ENCODE results near the gene PAPPA.
A peak's percentile ranks its signal among the peaks of the same experiment; 100 is the strongest.

PAPPA gene

GRCh38 chr9:116411506-116411905, 257.9 kb downstream of the PAPPA start (continued):
- TF ChIP-seq ZNF280C (tag by site-specific recombination; IDR thresholded peaks at IDR 0.05): no peak
- no peak for TF ChIP-seq BCL6B (tag by site-specific recombination; IDR thresholded peaks at IDR 0.05)
- no peak for TF ChIP-seq EGR2 (tag by site-specific recombination; IDR thresholded peaks at IDR 0.05; ENCODE audit: low read depth)
- no peak for TF ChIP-seq ZNF704 (tag by site-specific recombination; IDR thresholded peaks at IDR 0.05)
- no peak for TF ChIP-seq RBAK (tag by site-specific recombination; IDR thresholded peaks at IDR 0.05)
- no peak for TF ChIP-seq ZEB2 (tag by site-specific recombination; IDR thresholded peaks at IDR 0.05)

- no peaks in the 10 kb centered on the region for H3K36me3 ChIP-seq (ENCODE audit: control insufficient read depth in 2 of 2, insufficient read depth in 1 of 2, low read length in 2 of 2)
- ChIA-PET POLR2A (no interaction called here), CTCF (interaction anchor here (0.7 kb wide), 1 partner anchor 265 kb away, joined by 3 read pairs; no protein-coding TSS in a partner anchor)
- H3K4me1 ChIP-seq (ENCODE audit: control insufficient read depth, insufficient read depth, low read length): no peaks in the 10 kb centered on the region
- no peak overlapping the region for H3K27ac ChIP-seq (ENCODE audit: extremely low read depth, low read depth, low read length)
- no peak overlapping the region for H3K4me3 ChIP-seq (ENCODE audit: low read depth, low read length)
- H3K9me3 ChIP-seq (ENCODE audit: control insufficient read depth, insufficient read depth, low read depth, low read length): no peaks in the 10 kb centered on the region
- no peak for TF ChIP-seq ZNF610 (tag by site-specific recombination; IDR thresholded peaks at IDR 0.05; ENCODE audit: borderline replicate concordance)
- no peak for TF ChIP-seq ZNF776 (tag by site-specific recombination; IDR thresholded peaks at IDR 0.05; ENCODE audit: borderline replicate concordance)
- TF ChIP-seq ZBTB20 (tag by site-specific recombination; IDR thresholded peaks at IDR 0.05): no peak
Observed at GRCh38 chr9:116414374-116414773, 260.8 kb downstream of the PAPPA start.

- H3K9me3 ChIP-seq (ENCODE audit: control insufficient read depth, insufficient read depth, low read depth, low read length): no peaks in the 10 kb centered on the region
- CTCF ChIA-PET: interaction anchor here (0.9 kb wide), 1 partner anchor 75 kb away, joined by 3 read pairs; no protein-coding TSS in a partner anchor
- TF ChIP-seq ZNF776 (tag by site-specific recombination; IDR thresholded peaks at IDR 0.05; ENCODE audit: borderline replicate concordance): no peak
- no peak for TF ChIP-seq ZFP37 (tag by site-specific recombination; IDR thresholded peaks at IDR 0.05)
- H3K27ac ChIP-seq (ENCODE audit: extremely low read depth, low read depth, low read length): no peak overlapping the region
- POLR2A ChIA-PET: interaction anchor here (0.6 kb wide), 1 partner anchor 18 kb away, joined by 5 read pairs; no protein-coding TSS in a partner anchor
- H3K36me3 ChIP-seq (ENCODE audit: control insufficient read depth in 2 of 2, insufficient read depth in 1 of 2, low read length in 2 of 2): no peaks in the 10 kb centered on the region
- H3K4me1 ChIP-seq (ENCODE audit: control insufficient read depth, insufficient read depth, low read length): no peaks in the 10 kb centered on the region
- no peak overlapping the region for H3K4me3 ChIP-seq (ENCODE audit: low read depth, low read length)
Observed at GRCh38 chr9:116416421-116416820, 262.8 kb downstream of the PAPPA start.

GRCh38 chr9:116417464-116417863, 263.9 kb downstream of the PAPPA start:
- Histone ChIP-seq H3K27ac (ENCODE audit: extremely low read depth, low read depth, low read length) (no peak overlapping the region), H3K4me3 (ENCODE audit: low read depth, low read length) (no peak overlapping the region), H3K4me1 (ENCODE audit: control insufficient read depth, insufficient read depth, low read length) (no peaks in the 10 kb centered on the region), H3K36me3 (ENCODE audit: control insufficient read depth in 2 of 2, insufficient read depth in 1 of 2, low read length in 2 of 2) (no peaks in the 10 kb centered on the region), H3K9me3 (ENCODE audit: control insufficient read depth, insufficient read depth, low read depth, low read length) (no peaks in the 10 kb centered on the region)
- CTCF ChIA-PET: interaction anchor here (0.9 kb wide), 1 partner anchor 74 kb away, joined by 3 read pairs; no protein-coding TSS in a partner anchor
- POLR2A ChIA-PET: no interaction called here
- TF ChIP-seq KLF17 (tag by site-specific recombination; IDR thresholded peaks at IDR 0.05) (no peak), ZNF623 (tag by site-specific recombination; IDR thresholded peaks at IDR 0.05) (no peak), ZNF837 (tag by site-specific recombination; IDR thresholded peaks at IDR 0.05) (no peak), ZNF362 (tag by site-specific recombination; IDR thresholded peaks at IDR 0.05) (no peak), ATF2 (tag by site-specific recombination; IDR thresholded peaks at IDR 0.05; ENCODE audit: low read depth) (peak; percentile 40; the same call in 1 of the 2 replicates), ZBTB20 (tag by site-specific recombination; IDR thresholded peaks at IDR 0.05) (peak; percentile 26), ZNF654 (tag by site-specific recombination; IDR thresholded peaks at IDR 0.05; ENCODE audit: low read depth) (no peak), ZNF529 (tag by site-specific recombination; IDR thresholded peaks at IDR 0.05; ENCODE audit: insufficient replicate concordance) (no peak), KLF7 (tag by site-specific recombination; IDR thresholded peaks at IDR 0.05; ENCODE audit: borderline replicate concordance) (no peak), ZNF341 (tag by site-specific recombination; IDR thresholded peaks at IDR 0.05; ENCODE audit: low read depth) (no peak), HOXA7 (CRISPR knock-in tag; IDR thresholded peaks at IDR 0.05; ENCODE audit: borderline replicate concordance) (no peak)

Data from HEK293 (cell line).